ENCODE results near the gene SCGB1A1.
"Not testable (repeated sequence)": the region's sequence is repeated elsewhere in the genome, so short reads cannot be mapped to it uniquely, and the experiment has no call there.

The SCGB1A1 gene

GRCh38 chr11:62423012-62423411, 4.2 kb downstream of the SCGB1A1 start:
- DNase-seq, result no peak

GRCh38 chr11:62427630-62428233, 8.9 kb downstream of the SCGB1A1 start:
- peak; percentile 23 for DNase-seq

GRCh38 chr11:62428871-62429560, 10.2 kb downstream of the SCGB1A1 start:
- DNase-seq, result no peak

- DNase-seq, result no peak
Measured at GRCh38 chr11:62430425-62430824, 11.6 kb downstream of the SCGB1A1 start.

GRCh38 chr11:62431171-62431901, 12.5 kb downstream of the SCGB1A1 start:
- no peak for DNase-seq

GRCh38 chr11:62432695-62433094, 13.9 kb downstream of the SCGB1A1 start:
- no peak for DNase-seq

GRCh38 chr11:62433141-62433903, 14.5 kb downstream of the SCGB1A1 start:
- no peak for DNase-seq

GRCh38 chr11:62433904-62434276, 15.1 kb downstream of the SCGB1A1 start:
- no peak for DNase-seq

GRCh38 chr11:62435846-62436660, 17.2 kb downstream of the SCGB1A1 start:
- DNase-seq, result no peak

GRCh38 chr11:62437616-62438015, 18.8 kb downstream of the SCGB1A1 start:
- DNase-seq, result no peak

GRCh38 chr11:62438641-62439040, 19.8 kb downstream of the SCGB1A1 start:
- DNase-seq, result no peak

GRCh38 chr11:62439785-62440602, 21.2 kb downstream of the SCGB1A1 start:
- no peak for DNase-seq

GRCh38 chr11:62443390-62444235, 24.8 kb downstream of the SCGB1A1 start:
- no peak for DNase-seq

- no peak for DNase-seq
Measured at GRCh38 chr11:62444236-62444833, 25.5 kb downstream of the SCGB1A1 start.

GRCh38 chr11:62444835-62445234, 26.0 kb downstream of the SCGB1A1 start:
- no peak for DNase-seq

GRCh38 chr11:62445314-62445740, 26.5 kb downstream of the SCGB1A1 start:
- no peak for DNase-seq

- no peak for DNase-seq
Measured at GRCh38 chr11:62446091-62446490, 27.3 kb downstream of the SCGB1A1 start.

GRCh38 chr11:62449451-62449851, 30.6 kb downstream of the SCGB1A1 start:
- no peak for DNase-seq

- DNase-seq, result not testable (repeated sequence)
Measured at GRCh38 chr11:62449912-62450311, 31.1 kb downstream of the SCGB1A1 start.

All from CD4-positive, alpha-beta T cell treated with Interleukin-4 for 4 hours (primary cell).